ENCODE results near the gene MRM1.
"Not testable (repeated sequence)": the region's sequence is repeated elsewhere in the genome, so short reads cannot be mapped to it uniquely, and the experiment has no call there.

Gene MRM1

GRCh38 chr17:36602030-36602748 lies 806 bp downstream of the MRM1 start:
- DNase-seq = no peak

- peak; percentile 61 for DNase-seq
Measured at GRCh38 chr17:36602924-36603384, 1.6 kb downstream of the MRM1 start.

- not testable (repeated sequence) for DNase-seq
Measured at GRCh38 chr17:36605028-36605427, 3.6 kb downstream of the MRM1 start.

- no peak for DNase-seq
Measured at GRCh38 chr17:36608280-36608679, 6.9 kb downstream of the MRM1 start.

GRCh38 chr17:36608794-36609497 lies 7.6 kb downstream of the MRM1 start:
- peak; percentile 59 for DNase-seq

GRCh38 chr17:36609498-36609862 lies 8.1 kb downstream of the MRM1 start:
- no peak for DNase-seq

GRCh38 chr17:36610474-36610873 lies 9.1 kb downstream of the MRM1 start:
- no peak for DNase-seq

GRCh38 chr17:36611345-36612072 lies 10.1 kb downstream of the MRM1 start:
- DNase-seq = peak; percentile 43

- no peak for DNase-seq
Measured at GRCh38 chr17:36612323-36612722, 10.9 kb downstream of the MRM1 start.

GRCh38 chr17:36613155-36613554 lies 11.8 kb downstream of the MRM1 start:
- no peak for DNase-seq

GRCh38 chr17:36614081-36614480 lies 12.7 kb downstream of the MRM1 start:
- DNase-seq = no peak

- DNase-seq = no peak
Measured at GRCh38 chr17:36614933-36615332, 13.6 kb downstream of the MRM1 start.

- DNase-seq = peak; percentile 18
Measured at GRCh38 chr17:36616061-36617029, 15.0 kb downstream of the MRM1 start.

GRCh38 chr17:36617773-36618172 lies 16.4 kb downstream of the MRM1 start:
- no peak for DNase-seq

GRCh38 chr17:36623281-36623680 lies 21.9 kb downstream of the MRM1 start:
- no peak for DNase-seq

- no peak for DNase-seq
Measured at GRCh38 chr17:36625188-36625587, 23.8 kb downstream of the MRM1 start.

GRCh38 chr17:36627101-36627500 lies 25.7 kb downstream of the MRM1 start:
- DNase-seq = no peak

- no peak for DNase-seq
Measured at GRCh38 chr17:36628576-36628975, 27.2 kb downstream of the MRM1 start.

- peak; percentile 64 for DNase-seq
Measured at GRCh38 chr17:36629252-36629847, 28.0 kb downstream of the MRM1 start.

- no peak for DNase-seq
Measured at GRCh38 chr17:36629970-36630502, 28.7 kb downstream of the MRM1 start.

GRCh38 chr17:36631022-36631421 lies 29.6 kb downstream of the MRM1 start:
- no peak for DNase-seq
